GM23338 (cell line): ENCODE measurements around the gene LGR5. TPM values are rescaled to one million over a fixed set of nuclear protein-coding genes. Genes with fewer than 3 reads are reported as not detected.

Experiments
- ATAC-seq: fragments of 200-7000 bp; cut with Tn5 transposase; 3 replicates; pipeline ENCODE4 v1.9.1; 2020
- DNase-seq: peaks from one replicate; pipeline ENCODE4 v3.0.0-alpha.2; 2015; ENCODE audit warnings: low spot score
- H2AFZ ChIP-seq: fragments of 200-600 bp; sonication (generic); 2 replicates; pipeline ENCODE4 v1.8.0; 2016; ENCODE audit warnings: antibody characterized with exemption, mild to moderate bottlenecking, moderate library complexity
- H3F3A ChIP-seq: fragments of 200-600 bp; sonication (generic); replicated peaks from 2 replicates; pipeline ENCODE4 v1.8.0; 2017; ENCODE audit warnings: antibody characterized with exemption, mixed run types, low read depth
- H3K27ac ChIP-seq: fragments of 200-600 bp; sonication (generic); 2 replicates; pipeline ENCODE4 v1.6.1; 2016; ENCODE audit warnings: low read depth
- H3K27me3 ChIP-seq: fragments of 200-600 bp; sonication (generic); 2 replicates; pipeline ENCODE4 v1.8.0; 2016; ENCODE audit warnings: mild to moderate bottlenecking, mixed run types, moderate library complexity; ENCODE audit not compliant: insufficient read depth
- H3K36me3 ChIP-seq: fragments of 200-600 bp; sonication (generic); 2 replicates; pipeline ENCODE4 v1.8.0; 2016; ENCODE audit warnings: mild to moderate bottlenecking; ENCODE audit not compliant: insufficient read depth
- H3K4me1 ChIP-seq: fragments of 200-600 bp; sonication (generic); 2 replicates; pipeline ENCODE4 v1.8.0; 2016; ENCODE audit warnings: mild to moderate bottlenecking, moderate library complexity; ENCODE audit not compliant: insufficient read depth
- H3K4me2 ChIP-seq: fragments of 200-600 bp; sonication (generic); 2 replicates; pipeline ENCODE4 v1.7.1; 2017; ENCODE audit warnings: mixed run types
- H3K4me3 ChIP-seq: fragments of 200-600 bp; sonication (generic); 2 replicates; pipeline ENCODE4 v1.6.1; 2016; ENCODE audit warnings: mixed run types
- H3K79me2 ChIP-seq: fragments of 200-600 bp; sonication (generic); replicated peaks from 2 replicates; pipeline ENCODE4 v1.8.0; 2017; ENCODE audit warnings: mild to moderate bottlenecking; ENCODE audit not compliant: insufficient read depth
- H3K9me2 ChIP-seq: fragments of 200-600 bp; sonication (generic); 2 replicates; pipeline ENCODE4 v1.8.0; 2017; ENCODE audit not compliant: insufficient read depth
- H4K20me1 ChIP-seq: fragments of 200-600 bp; sonication (generic); replicated peaks from 2 replicates; pipeline ENCODE4 v1.8.0; 2017; ENCODE audit warnings: mild to moderate bottlenecking; ENCODE audit not compliant: insufficient read depth
- H3K27ac Mint-ChIP-seq: 2 replicates; pipeline ENCODE4 v1.8.0; 2020; ENCODE audit warnings: inconsistent platforms, mild to moderate bottlenecking, moderate library complexity, mixed read lengths
- H3K27me3 Mint-ChIP-seq: 3 replicates; pipeline ENCODE4 v1.8.0; 2022; ENCODE audit warnings: low read depth, mild to moderate bottlenecking, moderate library complexity, mixed read lengths, inconsistent platforms; ENCODE audit not compliant: insufficient read depth, poor library complexity
- H3K36me3 Mint-ChIP-seq: 3 replicates; pipeline ENCODE4 v1.8.0; 2021; ENCODE audit warnings: low read depth, mild to moderate bottlenecking, inconsistent platforms, moderate library complexity, mixed read lengths
- H3K4me1 Mint-ChIP-seq: 3 replicates; pipeline ENCODE4 v1.8.0; 2020; ENCODE audit warnings: mild to moderate bottlenecking, inconsistent platforms, mixed read lengths
- H3K4me3 Mint-ChIP-seq: 3 replicates; pipeline ENCODE4 v1.8.0; 2021; ENCODE audit warnings: moderate library complexity, mild to moderate bottlenecking, inconsistent platforms, mixed read lengths
- H3K9me3 Mint-ChIP-seq: 3 replicates; pipeline ENCODE4 v1.8.0; 2020; ENCODE audit warnings: moderate library complexity, mild to moderate bottlenecking, inconsistent platforms, mixed read lengths
- CREB1 ChIP-seq: fragments of 250-450 bp; sonication (Bioruptor Pico); IDR thresholded peaks from 2 replicates; pipeline ENCODE4 v1.5.0; 2020; ENCODE audit warnings: low read depth, mild to moderate bottlenecking, moderate library complexity
- CTCF ChIP-seq, 2 experiments: fragments of 200-600 bp in 1 of 2; sonication (generic) in 1 of 2; conservative IDR thresholded peaks; 2 replicates each; pipeline versions ENCODE4 v1.5.1 to v1.6.1; 2016 to 2017; ENCODE audit warnings: antibody characterized with exemption in 2 of 2, low read depth in 2 of 2, mild to moderate bottlenecking in 2 of 2, moderate library complexity in 1 of 2
- ETS1 ChIP-seq: IDR thresholded peaks from 2 replicates; pipeline ENCODE4 v1.6.1; 2016; ENCODE audit warnings: antibody characterized with exemption
- EZH2 ChIP-seq: fragments of 200-600 bp; sonication (generic); IDR thresholded peaks from one replicate; pipeline ENCODE4 v1.8.0; 2017; ENCODE audit warnings: antibody characterized with exemption, mild to moderate bottlenecking, low read depth; ENCODE audit not compliant: unreplicated experiment
- JUNB ChIP-seq: IDR thresholded peaks from one replicate; pipeline ENCODE4 v1.6.1; 2016; ENCODE audit warnings: antibody characterized with exemption; ENCODE audit not compliant: unreplicated experiment
- NANOG ChIP-seq: IDR thresholded peaks from 2 replicates; pipeline ENCODE4 v1.6.1; 2016; ENCODE audit warnings: antibody characterized with exemption, borderline replicate concordance
- POLR2AphosphoS5 ChIP-seq: IDR thresholded peaks from 2 replicates; pipeline ENCODE4 v1.6.1; 2016; ENCODE audit warnings: antibody characterized with exemption, low read depth
- REST ChIP-seq: IDR thresholded peaks from one replicate; pipeline ENCODE4 v1.6.1; 2018; ENCODE audit warnings: antibody characterized with exemption; ENCODE audit not compliant: unreplicated experiment
- STAT1 ChIP-seq: IDR thresholded peaks from one replicate; pipeline ENCODE4 v1.6.1; 2016; ENCODE audit warnings: antibody characterized with exemption; ENCODE audit not compliant: unreplicated experiment
- ZNF114 ChIP-seq: fragments of 250-450 bp; sonication (Bioruptor Pico); IDR thresholded peaks from 2 replicates; pipeline ENCODE4 v1.5.0; 2020; ENCODE audit warnings: mild to moderate bottlenecking, moderate library complexity
- ZNF331 ChIP-seq: fragments of 250-450 bp; sonication (Bioruptor Pico); IDR thresholded peaks from 2 replicates; pipeline ENCODE4 v1.5.0; 2020; ENCODE audit warnings: low read depth, mild to moderate bottlenecking, moderate library complexity
- polyA plus RNA-seq: library from polyadenylated mRNA; unstranded; fragments of >200 nt; fragmentation: Nextera tagmentation; extraction: Ambion mirVana; gene quantifications from 2 replicates; pipeline ENCODE4 v1.2.1, GENCODE V29; 2016
- total RNA-seq: library from RNA; depleted of rRNA; stranded (reverse); fragments of >200 nt; shearing (Covaris generic); gene quantifications from 2 replicates; pipeline ENCODE4 v1.2.3, GENCODE V29; 2014

LGR5 gene
- total and polyA plus RNA-seq, 2 experiments from 2014 or later = 0.17 to 0.26 TPM

GRCh38 chr12:71556875-71557274 is 117.3 kb downstream of the LGR5 start:
- Mint-ChIP-seq H3K4me1 (peaks cover 7% of the 10 kb centered on the region), H3K36me3 (no peaks in the 10 kb centered on the region), H3K9me3 (no peaks in the 10 kb centered on the region), H3K27ac (no peak overlapping the region), H3K27me3 (peaks cover 1% of the 10 kb centered on the region), H3K4me3 (no peak overlapping the region)
- Histone ChIP-seq H4K20me1 (no peaks in the 10 kb centered on the region), H2AFZ (no peak overlapping the region), H3K4me2 (peak overlapping the region; percentile 28; the same call in 1 of the 2 replicates), H3K4me1 (no peaks in the 10 kb centered on the region), H3K4me3 (no peak overlapping the region), H3K9me2 (no peaks in the 10 kb centered on the region), H3K27ac (no peak overlapping the region), H3K27me3 (no peaks in the 10 kb centered on the region), H3K36me3 (no peaks in the 10 kb centered on the region), H3F3A (no peaks in the 10 kb centered on the region), H3K79me2 (no peaks in the 10 kb centered on the region)
- TF ChIP-seq ZNF114 (CRISPR knock-in tag) = no peak
- TF ChIP-seq STAT1 = no peak
- TF ChIP-seq POLR2AphosphoS5 = no peak
- no peak for TF ChIP-seq CREB1
- TF ChIP-seq ZNF331 (CRISPR knock-in tag) = no peak
- no peak for TF ChIP-seq EZH2
- no peak for TF ChIP-seq NANOG
- no peak for TF ChIP-seq REST
- no peak for TF ChIP-seq ETS1
- peak; percentile 66 for ATAC-seq
- DNase-seq = peak; percentile 30

- Mint-ChIP-seq H3K27me3 (peaks cover 6% of the 10 kb centered on the region), H3K4me3 (no peak overlapping the region), H3K36me3 (no peaks in the 10 kb centered on the region), H3K27ac (no peak overlapping the region), H3K4me1 (peaks cover 18% of the 10 kb centered on the region), H3K9me3 (no peaks in the 10 kb centered on the region)
- Histone ChIP-seq H2AFZ (no peak overlapping the region), H3F3A (no peaks in the 10 kb centered on the region), H3K27me3 (no peaks in the 10 kb centered on the region), H3K9me2 (no peaks in the 10 kb centered on the region), H3K79me2 (no peaks in the 10 kb centered on the region), H3K4me3 (no peak overlapping the region), H3K36me3 (no peaks in the 10 kb centered on the region), H4K20me1 (no peaks in the 10 kb centered on the region), H3K4me1 (no peaks in the 10 kb centered on the region), H3K4me2 (no peak overlapping the region), H3K27ac (no peak overlapping the region)
- no peak for TF ChIP-seq ZNF331 (CRISPR knock-in tag)
- TF ChIP-seq CTCF (conservative IDR thresholded peaks at IDR 0.05; ENCODE audit: low read depth in 2 of 2) = no peak
- TF ChIP-seq POLR2AphosphoS5 = no peak
- no peak for TF ChIP-seq JUNB
- TF ChIP-seq REST = no peak
- TF ChIP-seq NANOG = no peak
- DNase-seq (no peak), ATAC-seq (no peak)
Observed at GRCh38 chr12:71558445-71558844, 118.8 kb downstream of the LGR5 start.
